ENCODE measurements around the gene COX6B1. TPM values are rescaled to one million over a fixed set of nuclear protein-coding genes. Genes with fewer than 3 reads are reported as not detected.
A peak's percentile ranks its signal among the peaks of the same experiment; 100 is the strongest.

COX6B1 gene
- total RNA-seq, 1 donor from 2014 or later, result 267 TPM

DNA sequence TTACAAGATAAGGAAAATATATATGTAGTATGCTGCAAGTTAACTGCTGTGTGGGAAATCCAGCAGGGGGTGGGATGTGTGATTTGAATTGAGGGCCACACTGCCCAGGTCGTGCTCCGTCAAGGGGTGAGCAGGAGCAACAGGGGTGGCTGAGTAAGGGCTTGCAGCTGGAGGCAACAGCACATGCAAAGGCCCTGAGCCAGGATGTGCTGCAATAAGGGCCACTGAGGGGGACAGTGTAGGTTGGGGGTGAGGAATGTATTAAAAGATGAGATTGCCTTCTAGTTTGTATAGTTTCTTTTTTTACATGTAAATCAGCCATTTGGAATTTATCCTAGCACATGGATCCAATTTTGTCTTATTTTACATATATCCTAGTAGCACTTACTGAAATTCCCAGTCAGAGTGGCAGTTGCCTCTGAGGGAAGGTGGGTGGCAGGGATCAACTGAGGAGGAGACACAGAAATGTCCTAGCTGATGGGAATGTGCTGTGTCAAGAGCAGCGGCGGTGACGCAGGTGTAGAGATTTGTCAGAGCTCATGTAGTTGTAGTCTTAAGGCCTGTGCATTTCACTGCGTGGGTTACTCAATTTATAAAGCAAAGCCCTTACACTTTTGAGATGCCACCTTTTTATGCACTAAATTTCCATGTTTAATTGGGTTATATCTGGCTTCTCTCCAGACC lies 24.7 kb upstream of the COX6B1 start:
- Histone ChIP-seq H3K27ac (no peak overlapping the region), H3K9me3 (no peaks in the 10 kb centered on the region), H3K4me3 (no peak overlapping the region), H3K4me1 (peaks cover 6% of the 10 kb centered on the region), H3K36me3 (peaks cover 8% of the 10 kb centered on the region), H3K27me3 (ENCODE audit: low read depth) (no peaks in the 10 kb centered on the region)
- TF ChIP-seq, protein P1, sequence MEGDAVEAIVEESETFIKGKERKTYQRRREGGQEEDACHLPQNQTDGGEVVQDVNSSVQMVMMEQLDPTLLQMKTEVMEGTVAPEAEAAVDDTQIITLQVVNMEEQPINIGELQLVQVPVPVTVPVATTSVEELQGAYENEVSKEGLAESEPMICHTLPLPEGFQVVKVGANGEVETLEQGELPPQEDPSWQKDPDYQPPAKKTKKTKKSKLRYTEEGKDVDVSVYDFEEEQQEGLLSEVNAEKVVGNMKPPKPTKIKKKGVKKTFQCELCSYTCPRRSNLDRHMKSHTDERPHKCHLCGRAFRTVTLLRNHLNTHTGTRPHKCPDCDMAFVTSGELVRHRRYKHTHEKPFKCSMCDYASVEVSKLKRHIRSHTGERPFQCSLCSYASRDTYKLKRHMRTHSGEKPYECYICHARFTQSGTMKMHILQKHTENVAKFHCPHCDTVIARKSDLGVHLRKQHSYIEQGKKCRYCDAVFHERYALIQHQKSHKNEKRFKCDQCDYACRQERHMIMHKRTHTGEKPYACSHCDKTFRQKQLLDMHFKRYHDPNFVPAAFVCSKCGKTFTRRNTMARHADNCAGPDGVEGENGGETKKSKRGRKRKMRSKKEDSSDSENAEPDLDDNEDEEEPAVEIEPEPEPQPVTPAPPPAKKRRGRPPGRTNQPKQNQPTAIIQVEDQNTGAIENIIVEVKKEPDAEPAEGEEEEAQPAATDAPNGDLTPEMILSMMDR (IDR thresholded peaks at IDR 0.05), result no peak
- intact Hi-C loops (cut with DNase I), result no loop called here
- ATAC-seq (no peak), DNase-seq (peak; percentile 9)

DNA sequence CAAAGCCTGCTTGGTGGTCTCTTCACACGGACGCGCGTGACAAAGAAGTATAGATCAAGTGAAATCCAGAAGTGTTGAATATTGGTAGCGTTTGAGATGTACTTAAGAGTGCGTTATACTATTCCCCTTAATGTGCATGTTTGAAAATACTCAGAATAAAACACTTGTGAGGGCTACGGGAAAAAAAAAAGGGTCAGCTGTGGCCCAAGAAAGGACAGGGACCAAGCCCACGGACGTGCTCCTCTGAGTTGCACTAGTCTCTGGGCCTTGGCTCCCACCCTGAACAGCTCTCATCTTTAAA lies 19.9 kb upstream of the COX6B1 start:
- Histone ChIP-seq H3K27ac (peak overlapping the region; percentile 95), H3K9me3 (no peaks in the 10 kb centered on the region), H3K4me3 (peak overlapping the region; percentile 88), H3K4me1 (peaks cover 19% of the 10 kb centered on the region), H3K27me3 (ENCODE audit: low read depth) (no peaks in the 10 kb centered on the region), H3K36me3 (peaks cover 32% of the 10 kb centered on the region)
- DNase-seq (no peak), ATAC-seq (no peak)
- TF ChIP-seq, protein P1 (IDR thresholded peaks at IDR 0.05), result no peak
- intact Hi-C loops (cut with DNase I), result no loop called here

DNA sequence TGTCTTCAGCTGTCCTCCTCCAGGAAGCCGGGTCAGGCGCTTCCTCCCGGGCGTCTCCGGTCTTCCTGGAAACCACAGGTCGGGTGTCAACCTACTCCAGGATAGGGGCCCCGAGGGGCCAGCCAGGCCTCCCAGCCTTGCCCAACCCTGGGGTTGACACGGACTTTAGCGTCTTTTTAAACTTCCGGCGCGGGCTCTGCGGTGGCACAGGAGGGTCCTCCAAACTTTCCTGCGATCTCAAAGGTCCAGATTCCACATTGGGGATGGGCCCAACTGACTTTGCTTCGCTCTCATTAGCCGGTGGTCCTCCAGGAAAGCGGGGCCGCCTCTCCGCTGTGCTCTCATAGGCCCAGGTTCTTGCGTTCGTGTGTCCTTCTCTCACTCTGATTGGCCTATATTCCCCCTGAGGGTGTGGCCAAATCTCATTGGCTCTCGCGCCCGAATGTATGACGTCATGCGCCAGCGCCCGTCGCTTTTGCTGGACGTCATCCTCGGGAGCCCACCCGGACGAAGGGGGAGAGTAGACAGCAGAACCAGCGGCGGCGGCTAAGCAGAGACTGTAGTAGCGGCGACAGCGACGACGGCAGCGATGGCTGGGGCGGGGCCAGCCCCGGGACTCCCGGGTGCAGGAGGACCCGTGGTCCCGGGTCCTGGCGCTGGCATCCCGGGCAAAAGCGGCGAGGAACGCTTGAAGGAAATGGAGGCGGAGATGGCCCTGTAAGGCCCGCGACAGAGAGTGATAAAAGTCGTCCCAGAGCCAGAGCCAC lies 19.4 kb upstream of the COX6B1 start, which contains the start of gene RBM42:
TSS of gene RBM42 (plus strand) at position 472 of the 767 bp plus-strand sequence. CDS start at position 590, 118 bp downstream.
- peak within 1 kb of the TSS; percentile 95 for H3K27ac ChIP-seq
- intact Hi-C loops (cut with DNase I), result no loop called here
- TF ChIP-seq, protein P1 (IDR thresholded peaks at IDR 0.05), result no peak
- ATAC-seq (peak; percentile 100), DNase-seq (peak; percentile 97)
- H3K4me3 ChIP-seq, result peak within 1 kb of the TSS; percentile 88
- H3K4me1 ChIP-seq, result peaks cover 19% of the 10 kb centered on the region
- H3K27me3 ChIP-seq (ENCODE audit: low read depth), result no peaks in the 10 kb centered on the region
- H3K36me3 ChIP-seq, result peaks cover 37% of the 10 kb centered on the region
- no peaks in the 10 kb centered on the region for H3K9me3 ChIP-seq

DNA sequence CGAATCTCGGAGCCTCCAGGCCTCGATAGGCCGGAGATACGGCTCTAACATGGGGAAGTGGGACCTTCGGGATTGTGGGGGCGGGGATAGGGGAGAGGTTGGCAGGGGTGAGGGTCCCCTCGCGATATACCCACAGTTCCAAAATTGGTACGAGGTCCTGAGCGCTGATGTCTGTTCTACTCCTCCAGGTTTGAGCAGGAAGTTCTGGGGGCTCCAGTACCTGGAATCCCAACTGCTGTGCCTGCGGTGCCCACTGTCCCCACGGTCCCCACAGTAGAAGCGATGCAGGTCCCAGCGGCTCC lies 18.8 kb upstream of the COX6B1 start:
- H3K4me3 ChIP-seq, result peak overlapping the region; percentile 88
- ATAC-seq, result no peak

DNA sequence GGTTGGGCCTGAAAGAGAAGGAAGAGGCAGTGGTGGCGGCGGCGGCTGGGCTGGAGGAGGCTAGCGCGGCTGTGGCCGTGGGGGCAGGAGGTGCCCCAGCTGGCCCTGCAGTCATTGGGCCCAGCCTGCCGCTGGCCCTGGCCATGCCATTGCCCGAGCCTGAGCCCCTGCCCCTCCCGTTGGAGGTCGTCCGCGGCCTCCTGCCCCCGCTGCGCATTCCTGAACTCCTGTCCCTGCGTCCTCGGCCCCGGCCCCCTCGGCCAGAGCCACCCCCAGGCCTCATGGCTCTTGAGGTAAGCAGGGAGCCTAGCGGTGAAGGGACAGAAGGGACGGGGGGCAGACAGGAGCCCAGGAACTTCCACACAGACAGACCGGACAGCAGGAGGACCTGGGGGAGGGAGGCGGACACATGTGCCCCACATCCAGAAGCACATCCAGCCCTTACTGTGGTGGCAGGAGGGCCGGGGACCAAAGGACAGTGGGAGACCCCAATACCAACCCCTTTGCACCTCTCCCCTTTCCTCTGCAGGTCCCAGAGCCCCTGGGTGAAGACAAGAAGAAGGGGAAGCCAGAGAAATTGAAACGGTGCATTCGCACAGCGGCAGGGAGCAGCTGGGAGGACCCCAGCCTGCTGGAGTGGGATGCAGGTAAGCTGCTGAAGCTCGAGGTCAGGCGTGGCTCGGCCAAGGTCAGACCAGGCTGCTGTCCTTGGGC lies 14.2 kb upstream of the COX6B1 start:
- Histone ChIP-seq H3K4me1 (peaks cover 13% of the 10 kb centered on the region), H3K9me3 (no peaks in the 10 kb centered on the region), H3K4me3 (no peak overlapping the region), H3K27me3 (ENCODE audit: low read depth) (no peaks in the 10 kb centered on the region), H3K36me3 (peaks cover 83% of the 10 kb centered on the region), H3K27ac (no peak overlapping the region)
- ATAC-seq (no peak), DNase-seq (no peak)
- TF ChIP-seq, protein P1 (IDR thresholded peaks at IDR 0.05), result no peak
- intact Hi-C loops (cut with DNase I), result no loop called here

More for the DNA sequence above, 18.8 kb upstream of the COX6B1 start:
- intact Hi-C loops (cut with DNase I), result no loop called here
- Histone ChIP-seq H3K27me3 (ENCODE audit: low read depth) (no peaks in the 10 kb centered on the region), H3K4me1 (peaks cover 19% of the 10 kb centered on the region), H3K27ac (peak overlapping the region; percentile 95), H3K9me3 (no peaks in the 10 kb centered on the region), H3K36me3 (peaks cover 42% of the 10 kb centered on the region)
- TF ChIP-seq, protein P1 (IDR thresholded peaks at IDR 0.05), result no peak
- no peak for DNase-seq
